Spleen (tissue), 7 donors: ENCODE measurements around the gene FSIP1.

Experiments
- POLR2A ChIP-seq, 3 donors: fragments of 450-650 bp; IDR thresholded peaks; one replicate each; pipeline ENCODE4 v1.5.1; 2017; ENCODE audit warnings: antibody characterized with exemption in 3 of 3, mild to moderate bottlenecking in 1 of 3
- POLR2AphosphoS5 ChIP-seq, 3 donors: sonication (generic); formaldehyde crosslinking; IDR thresholded peaks; one replicate each; pipeline ENCODE4 v1.5.1; 2017; ENCODE audit warnings: antibody characterized with exemption in 3 of 3
- TF ChIP-seq, protein P1 (sequence below), 11 experiments: fragments of 200-600 bp in 7 of 11; fragments of 450-650 bp in 4 of 11; sonication (generic) in 4 of 11; IDR thresholded peaks in 8 of 11; conservative IDR thresholded peaks in 3 of 11; 1 replicate in 7 of 11; 2 replicates in 4 of 11; pipeline versions ENCODE4 v1.4.0 to v1.8.0; 2016 to 2021; ENCODE audit warnings: antibody characterized with exemption in 11 of 11, inconsistent platforms in 4 of 11, mild to moderate bottlenecking in 1 of 11
- donor health status: DM: no; HTN: no; CAD: no; lungs with moderate emphysema.
- donor health status: DM: no; HTN: no; CAD: no.
- donor health status: DM: no; HTN: no; CAD: no.

DNA sequence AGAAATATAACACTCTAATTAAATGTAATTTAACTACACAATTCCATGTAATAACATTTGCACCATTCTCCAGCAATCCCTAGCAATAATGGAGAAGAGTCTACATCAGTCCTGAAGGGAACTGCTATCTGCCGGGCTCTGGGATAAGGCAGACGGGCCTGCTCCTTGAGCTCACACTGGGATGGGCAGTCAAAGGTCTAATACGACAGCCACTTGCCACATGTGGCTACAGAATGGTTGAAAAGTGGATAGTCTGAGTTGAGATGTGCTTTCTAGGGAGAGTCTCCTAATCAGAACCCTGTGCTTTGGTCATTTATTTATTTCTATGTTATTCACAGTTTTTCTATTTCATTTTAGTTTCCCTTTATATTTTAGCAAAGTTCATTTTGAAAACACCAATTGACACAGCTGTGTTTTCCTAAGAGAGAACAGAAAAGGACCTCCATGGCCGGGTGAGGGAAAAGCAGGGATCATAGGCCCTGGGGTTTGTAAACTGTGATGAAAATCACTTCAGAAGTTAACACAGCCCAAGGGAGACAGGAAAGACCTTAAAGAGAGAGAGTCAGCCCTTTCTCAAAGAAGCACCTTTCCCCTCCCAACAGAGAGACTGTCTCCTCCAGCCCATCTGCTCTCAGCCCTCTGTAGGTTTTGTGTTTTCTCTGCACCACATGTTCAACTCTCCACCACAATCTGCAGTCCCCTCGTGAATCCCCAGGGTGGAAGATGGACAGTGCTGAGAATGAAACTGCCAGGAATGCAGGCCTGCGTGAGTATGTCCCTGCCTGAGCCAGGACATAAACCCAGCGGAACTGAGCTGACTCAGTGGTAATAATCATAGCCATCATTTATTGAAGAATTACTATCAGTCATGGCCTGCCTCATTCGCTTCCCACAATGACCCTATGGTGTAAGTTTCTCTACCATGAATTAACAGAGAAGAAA is 11.6 kb downstream of the FSIP1 start:
- TF ChIP-seq, protein P1, sequence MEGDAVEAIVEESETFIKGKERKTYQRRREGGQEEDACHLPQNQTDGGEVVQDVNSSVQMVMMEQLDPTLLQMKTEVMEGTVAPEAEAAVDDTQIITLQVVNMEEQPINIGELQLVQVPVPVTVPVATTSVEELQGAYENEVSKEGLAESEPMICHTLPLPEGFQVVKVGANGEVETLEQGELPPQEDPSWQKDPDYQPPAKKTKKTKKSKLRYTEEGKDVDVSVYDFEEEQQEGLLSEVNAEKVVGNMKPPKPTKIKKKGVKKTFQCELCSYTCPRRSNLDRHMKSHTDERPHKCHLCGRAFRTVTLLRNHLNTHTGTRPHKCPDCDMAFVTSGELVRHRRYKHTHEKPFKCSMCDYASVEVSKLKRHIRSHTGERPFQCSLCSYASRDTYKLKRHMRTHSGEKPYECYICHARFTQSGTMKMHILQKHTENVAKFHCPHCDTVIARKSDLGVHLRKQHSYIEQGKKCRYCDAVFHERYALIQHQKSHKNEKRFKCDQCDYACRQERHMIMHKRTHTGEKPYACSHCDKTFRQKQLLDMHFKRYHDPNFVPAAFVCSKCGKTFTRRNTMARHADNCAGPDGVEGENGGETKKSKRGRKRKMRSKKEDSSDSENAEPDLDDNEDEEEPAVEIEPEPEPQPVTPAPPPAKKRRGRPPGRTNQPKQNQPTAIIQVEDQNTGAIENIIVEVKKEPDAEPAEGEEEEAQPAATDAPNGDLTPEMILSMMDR (IDR thresholded peaks at IDR 0.05 in 8 of 11, conservative IDR thresholded peaks at IDR 0.05 in 3 of 11): no peak
- TF ChIP-seq POLR2AphosphoS5 (IDR thresholded peaks at IDR 0.05): no peak
- no peak for TF ChIP-seq POLR2A (IDR thresholded peaks at IDR 0.05)
